Stimulated activated CD8-positive, alpha-beta memory T cell treated with anti-CD3 and anti-CD28 coated beads, Interleukin-12 subunit alpha, Interleukin-12 subunit beta, amount 100 ng/mL, for 24 hours (primary cell): ENCODE results near the gene RFX5.
A peak's percentile ranks its signal among the peaks of the same experiment; 100 is the strongest.
"Not testable (repeated sequence)": the region's sequence is repeated elsewhere in the genome, so short reads cannot be mapped to it uniquely, and the experiment has no call there.

ENCODE experiments used
- DNase-seq: peaks from one replicate; pipeline ENCODE4 v3.0.0-alpha.2; 2020; ENCODE audit errors: extremely low read depth

RFX5 gene

GRCh38 chr1:151346769-151347522, at the start of gene RFX5:
TSS of gene RFX5 (minus strand) at chr1:151347252. CDS start at chr1:151346320, 932 bp downstream.
- peak; percentile 77 for DNase-seq

DNA sequence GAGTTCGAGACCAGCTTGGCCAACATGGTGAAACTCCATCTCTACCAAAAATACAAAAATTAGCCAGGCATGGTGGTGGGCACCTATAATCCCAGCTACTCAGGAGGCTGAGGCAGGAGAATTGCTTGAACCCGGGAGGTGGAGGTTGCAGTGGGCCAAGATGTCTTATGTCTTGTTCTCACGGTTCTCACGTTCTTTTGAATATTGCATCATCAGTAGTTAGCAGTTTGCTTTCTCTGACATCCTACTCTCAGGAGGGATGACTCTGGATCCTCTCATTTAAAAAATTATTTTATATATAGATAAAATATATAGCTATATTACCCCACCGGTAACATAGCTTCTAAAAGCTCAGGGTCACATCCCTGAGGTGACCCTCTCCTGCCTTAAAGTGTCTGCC, 49.2 kb upstream of the RFX5 start:
- DNase-seq = not testable (repeated sequence)

- no peak for DNase-seq
Observed at GRCh38 chr1:151393583-151393982, 46.5 kb upstream of the RFX5 start.

- DNase-seq = no peak
Observed at GRCh38 chr1:151391079-151391563, 44.1 kb upstream of the RFX5 start.

- DNase-seq = not testable (repeated sequence)
Observed at GRCh38 chr1:151390221-151391078, 43.4 kb upstream of the RFX5 start.

- DNase-seq = no peak
Observed at GRCh38 chr1:151386002-151386401, 39.0 kb upstream of the RFX5 start.

DNA sequence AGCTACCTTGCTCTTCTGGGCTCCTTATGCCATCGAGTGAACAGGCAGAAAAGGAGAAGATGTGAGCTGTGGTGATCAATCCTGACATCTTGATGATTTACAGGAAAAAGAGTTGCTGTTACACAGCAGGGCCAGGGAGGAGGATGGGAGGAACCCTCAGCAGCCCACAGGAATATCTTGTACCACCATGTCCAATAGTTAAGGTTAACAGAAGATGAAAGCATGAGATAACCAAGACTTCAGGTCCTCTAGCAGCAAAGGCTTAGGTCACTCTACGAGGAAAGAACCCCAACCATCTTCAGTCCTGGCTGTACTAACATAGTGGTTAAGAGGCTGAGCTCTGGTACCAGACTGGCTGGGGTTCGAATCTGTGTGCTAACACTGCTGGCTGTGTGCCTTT, 37.5 kb upstream of the RFX5 start:
- no peak for DNase-seq

GRCh38 chr1:151377150-151377884, 30.3 kb upstream of the RFX5 start:
- DNase-seq = no peak

DNA sequence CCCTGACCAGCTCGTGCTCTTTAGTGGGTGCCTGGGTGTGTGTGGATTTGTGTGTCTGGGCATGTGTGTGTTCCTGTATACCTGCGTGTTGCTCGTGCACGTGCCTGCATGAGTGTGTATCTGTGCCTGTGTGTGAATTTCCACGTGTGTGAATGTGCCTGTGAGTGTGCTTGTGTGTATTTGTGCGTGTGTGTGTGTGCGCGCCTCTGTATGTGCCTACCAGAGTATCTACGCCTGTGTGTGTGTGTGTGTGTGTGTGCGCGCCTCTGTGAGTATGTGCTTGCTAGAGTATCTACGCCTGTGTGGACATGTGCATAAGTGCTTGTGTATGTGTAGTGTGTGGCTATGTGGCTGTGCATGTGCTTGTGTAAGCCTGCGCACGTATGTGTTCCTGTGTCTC, 26.1 kb upstream of the RFX5 start:
- no peak for DNase-seq

- no peak for DNase-seq
Observed at GRCh38 chr1:151372058-151372934, 25.2 kb upstream of the RFX5 start, which contains the start of gene SELENBP1. TSS of gene SELENBP1 (minus strand) at chr1:151372705. CDS start at chr1:151372641, 64 bp downstream.

DNA sequence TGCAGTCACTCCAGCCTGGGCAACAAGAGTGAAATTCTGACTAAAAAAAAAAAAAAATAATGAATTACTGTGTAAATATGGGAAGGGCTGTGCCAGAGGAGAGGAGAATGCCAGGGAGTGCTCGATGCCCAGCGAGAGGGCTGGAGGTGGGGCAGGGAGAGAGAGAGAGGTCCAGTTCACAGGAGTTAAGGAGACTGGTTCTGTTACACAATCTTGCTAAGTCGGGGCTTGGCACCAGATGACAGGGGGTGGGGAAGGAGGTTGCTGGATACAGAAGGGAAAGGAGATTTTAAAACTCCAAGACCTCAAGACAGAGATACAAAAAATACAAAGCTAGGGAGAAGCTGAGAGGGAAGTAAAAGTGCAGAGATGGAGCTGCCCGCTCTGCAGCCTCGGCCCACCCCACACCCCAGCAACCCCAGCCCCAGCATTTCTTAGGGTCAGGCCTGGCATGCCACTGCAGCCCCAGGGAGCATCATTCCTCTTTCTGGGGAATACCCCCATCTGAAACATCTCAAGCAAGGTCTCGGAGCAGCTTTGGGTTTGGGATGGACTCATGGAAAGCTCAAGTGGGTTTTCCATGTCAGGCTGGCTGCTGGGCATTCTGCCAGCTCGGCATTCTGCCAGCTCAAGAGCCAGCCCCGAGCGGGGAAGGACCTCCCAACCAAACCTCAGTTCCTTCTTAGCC, 24.5 kb upstream of the RFX5 start:
- no peak for DNase-seq

DNA sequence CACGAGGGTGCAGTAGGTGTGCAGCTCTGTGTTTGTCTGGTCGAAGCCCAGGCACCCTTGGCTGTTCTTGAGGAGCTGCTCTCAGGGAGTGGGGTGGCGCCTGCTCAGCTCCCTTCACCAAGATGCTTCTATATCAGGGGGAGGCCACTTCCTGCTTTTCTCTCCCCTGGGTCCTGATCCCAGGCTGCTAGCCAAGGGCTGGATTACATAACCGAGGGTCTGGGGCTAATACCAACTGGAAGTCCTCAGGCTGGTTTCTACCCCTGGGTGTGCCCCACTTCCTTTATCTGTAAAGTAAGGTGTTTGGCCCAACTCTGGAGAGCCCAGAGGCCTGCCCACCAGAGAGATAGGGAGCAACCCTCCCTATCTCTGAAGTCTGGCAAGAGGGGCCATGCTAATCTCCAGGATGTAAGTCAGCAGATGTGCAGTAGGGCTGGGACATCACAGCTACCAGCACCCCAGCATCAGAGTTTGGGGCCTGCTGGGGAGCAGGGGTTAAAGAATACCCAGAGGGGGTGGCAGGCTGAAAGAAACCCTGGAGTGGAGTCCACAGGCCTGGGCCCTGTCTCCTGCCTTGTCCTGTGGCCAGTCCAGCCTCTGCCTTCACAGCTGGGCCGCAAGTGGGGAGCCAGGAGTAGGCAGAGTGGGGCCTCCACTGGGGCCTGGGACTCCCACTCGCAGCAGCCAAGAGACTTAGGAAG, 23.3 kb upstream of the RFX5 start:
- DNase-seq = no peak

- DNase-seq = no peak
Observed at GRCh38 chr1:151369621-151370048, 22.6 kb upstream of the RFX5 start.

DNA sequence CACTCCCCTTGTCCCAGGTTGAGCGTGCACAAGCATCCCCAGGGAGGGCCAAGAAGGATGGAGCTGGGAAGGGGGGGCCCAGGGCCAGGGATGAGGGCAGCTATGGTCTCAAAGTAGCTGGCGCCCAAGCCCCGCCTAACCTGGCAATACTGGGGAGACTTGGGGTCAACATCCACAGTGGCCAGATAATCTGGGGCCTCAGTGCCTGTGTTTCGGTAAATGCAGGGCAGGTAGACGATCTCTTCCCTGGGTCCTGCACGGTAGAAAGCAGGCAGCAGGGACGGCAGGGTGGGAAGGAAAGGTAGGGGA, 22.2 kb upstream of the RFX5 start:
- DNase-seq = no peak

- DNase-seq = no peak
Observed at GRCh38 chr1:151368393-151369301, 21.6 kb upstream of the RFX5 start.

- DNase-seq = no peak
Observed at GRCh38 chr1:151367658-151368392, 20.8 kb upstream of the RFX5 start.

- DNase-seq = no peak
Observed at GRCh38 chr1:151364996-151365395, 17.9 kb upstream of the RFX5 start.
